Activated T-helper 1 cell treated with anti-CD3 and anti-CD28 coated beads, Interleukin-2, amount 50 U/mL, for 16 hours (primary cell): Measurements from ENCODE around the gene NEK11.
"Not testable (repeated sequence)": the region's sequence is repeated elsewhere in the genome, so short reads cannot be mapped to it uniquely, and the experiment has no call there.

Source experiments
- DNase-seq, 2 donors: peaks; one replicate each; pipeline ENCODE4 v3.0.0-alpha.2; 2020; ENCODE audit warnings: low read depth in 1 of 2, low spot score in 1 of 2

The NEK11 gene

GRCh38 chr3:131284302-131284701 is 257.6 kb downstream of the NEK11 start:
- DNase-seq = no peak

GRCh38 chr3:131285456-131285855 is 258.8 kb downstream of the NEK11 start:
- DNase-seq = no peak

GRCh38 chr3:131299836-131300235 is 273.2 kb downstream of the NEK11 start:
- DNase-seq = no peak

DNA sequence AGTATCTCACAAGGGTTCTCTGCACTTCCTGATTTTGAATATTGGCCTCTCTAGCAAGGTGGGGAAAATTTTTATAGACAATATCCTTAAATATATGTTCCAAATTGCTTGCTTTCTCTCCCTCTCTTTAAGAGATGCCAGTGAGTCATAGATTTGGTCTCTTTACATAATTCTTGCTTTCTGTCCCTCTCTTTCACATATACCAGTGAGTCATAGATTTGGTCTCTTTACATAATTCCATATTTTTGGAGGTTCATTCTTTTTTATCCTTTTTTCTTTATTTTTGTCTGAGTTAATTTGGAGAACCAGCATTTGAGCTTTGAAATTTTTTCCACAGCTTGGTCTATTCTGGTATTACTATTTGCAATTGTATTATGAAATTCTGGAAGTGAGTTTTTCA is 277.2 kb downstream of the NEK11 start:
- no peak for DNase-seq

GRCh38 chr3:131304890-131305289 is 278.2 kb downstream of the NEK11 start:
- no peak for DNase-seq

DNA sequence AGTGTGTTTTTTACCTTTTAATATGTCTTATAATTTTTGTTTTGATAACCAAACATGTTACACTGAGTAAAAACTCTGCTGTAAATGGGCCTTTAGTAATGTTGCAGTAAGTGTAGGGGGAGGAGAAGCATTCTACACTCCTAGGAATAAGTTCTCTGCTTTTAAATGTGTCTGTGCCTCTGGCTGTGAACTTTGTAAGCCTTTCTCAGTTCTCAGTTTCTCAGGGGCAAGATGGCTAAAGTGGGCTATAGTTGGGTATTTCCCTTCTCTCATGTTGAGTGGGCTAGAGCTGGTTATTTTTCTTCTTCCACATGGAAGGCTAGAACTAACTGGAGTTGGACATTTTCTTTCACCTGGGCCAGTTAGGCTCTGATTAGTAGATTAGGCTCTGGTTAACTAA is 279.6 kb downstream of the NEK11 start:
- no peak for DNase-seq

- DNase-seq = no peak
These were observed 287.6 kb downstream of the NEK11 start for GRCh38 chr3:131314318-131314717.

DNA sequence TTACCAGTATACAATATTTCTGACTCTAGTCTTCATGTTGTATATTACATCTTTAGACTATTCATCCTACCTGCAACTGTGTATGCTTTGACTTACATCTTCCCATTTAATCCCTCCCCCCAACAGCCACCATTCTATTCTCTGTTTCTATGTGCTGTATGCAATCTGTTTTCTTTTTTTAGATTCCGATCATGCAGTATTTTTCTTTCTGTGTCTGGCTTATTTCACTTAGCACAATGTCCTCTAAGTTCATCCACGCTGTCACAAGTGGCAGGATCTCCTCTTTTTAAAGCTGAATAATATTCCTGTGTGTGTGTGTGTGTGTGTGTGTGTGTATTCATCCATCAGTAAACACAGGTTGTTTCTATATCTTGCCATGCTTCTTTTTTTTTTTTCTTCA is 288.5 kb downstream of the NEK11 start:
- no peak for DNase-seq

GRCh38 chr3:131317667-131318066 is 291.0 kb downstream of the NEK11 start:
- DNase-seq = no peak

GRCh38 chr3:131323014-131323413 is 296.3 kb downstream of the NEK11 start:
- no peak for DNase-seq

GRCh38 chr3:131323792-131324191 is 297.1 kb downstream of the NEK11 start:
- DNase-seq = no peak

GRCh38 chr3:131324923-131325322 is 298.2 kb downstream of the NEK11 start:
- no peak for DNase-seq

DNA sequence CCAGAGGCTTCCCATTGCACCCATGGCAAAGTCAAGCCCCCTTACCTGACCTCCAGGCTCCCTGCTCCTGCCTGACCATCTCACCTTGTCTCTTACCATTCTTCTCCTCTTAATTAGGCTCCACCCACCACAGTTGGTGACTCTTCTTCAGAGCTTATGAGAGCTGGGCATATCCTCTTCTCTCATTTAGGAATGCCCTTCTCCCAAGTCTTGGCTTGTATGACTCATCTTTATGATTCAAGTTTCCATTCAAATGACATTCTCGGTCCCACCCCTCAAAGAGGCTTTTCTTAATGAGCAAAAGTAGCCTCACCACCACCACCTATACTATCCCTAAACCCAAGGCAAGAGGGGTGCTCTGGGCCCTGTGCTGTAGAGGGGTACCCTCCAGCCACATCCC is 299.6 kb downstream of the NEK11 start:
- no peak for DNase-seq

DNA sequence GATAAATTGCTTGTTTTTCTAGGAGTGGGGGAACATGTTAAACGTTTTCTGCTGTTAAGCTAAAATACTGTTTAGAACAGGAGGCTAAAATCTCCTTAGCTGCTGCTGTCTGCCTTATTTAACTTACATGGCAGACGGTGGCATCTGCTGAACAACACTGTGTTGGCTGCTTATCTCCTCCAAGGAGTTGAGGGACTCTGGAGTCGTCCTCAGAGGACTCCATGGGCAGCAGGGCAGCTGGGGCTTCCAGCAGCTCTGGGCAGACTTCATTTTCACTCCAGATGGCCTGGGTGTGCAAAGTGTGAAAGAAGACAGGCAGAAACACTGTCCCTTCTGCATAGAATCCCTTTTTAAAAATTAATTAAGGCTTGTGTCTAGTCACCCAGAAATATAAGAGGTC is 302.0 kb downstream of the NEK11 start:
- DNase-seq = no peak

DNA sequence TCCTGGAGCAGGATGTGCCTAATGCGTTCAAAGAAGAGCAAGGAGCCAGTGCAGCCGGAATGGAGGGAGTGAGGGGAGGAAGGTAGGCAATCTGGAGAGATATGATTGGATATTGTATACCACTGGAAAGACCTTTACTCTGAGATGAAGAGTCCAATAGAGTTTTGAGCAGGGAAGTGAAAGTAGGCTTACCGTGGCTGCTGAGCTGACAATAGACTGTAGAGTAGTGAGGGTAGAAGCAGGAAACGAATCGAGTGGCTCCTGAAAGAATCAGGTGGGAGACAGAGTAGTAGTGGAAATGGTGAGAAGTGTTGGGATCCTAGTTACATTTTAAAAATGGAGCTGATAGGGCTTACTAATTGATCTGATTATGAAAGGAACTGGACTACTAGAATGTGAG is 303.1 kb downstream of the NEK11 start:
- DNase-seq = no peak

- not testable (repeated sequence) for DNase-seq
These were observed 304.9 kb downstream of the NEK11 start for GRCh38 chr3:131331456-131332085.

DNA sequence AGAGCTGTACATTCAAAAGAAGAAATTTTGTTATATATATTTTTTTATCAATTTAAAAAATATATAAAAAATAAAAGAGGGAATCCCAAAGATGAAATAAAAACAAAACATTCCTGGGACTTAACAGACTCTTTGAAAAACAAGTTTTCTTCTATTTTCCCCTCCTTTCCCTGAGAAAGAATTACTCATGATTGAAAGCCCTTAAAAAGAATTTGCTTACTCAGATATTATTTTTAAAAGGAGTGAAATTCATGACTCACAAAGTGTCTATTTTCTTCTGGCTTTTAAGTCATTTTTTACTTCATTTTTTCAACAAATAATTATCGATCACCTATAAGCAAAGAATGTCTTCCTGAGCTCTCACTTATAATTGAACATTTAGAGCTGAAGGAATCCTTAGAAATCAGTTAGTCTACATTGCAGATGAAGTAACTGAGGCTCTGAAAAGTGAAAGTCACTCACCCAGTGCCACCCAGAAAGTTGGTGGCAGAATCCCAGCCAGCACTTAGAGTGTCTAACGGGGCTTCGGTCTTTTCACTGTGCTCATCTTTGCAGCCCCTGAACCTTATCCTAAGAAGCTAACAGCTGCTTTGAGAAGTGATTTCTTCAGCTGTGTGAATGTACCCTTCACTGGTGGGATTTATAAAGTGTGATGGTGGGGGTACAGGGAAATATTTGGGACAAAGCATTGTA is 312.4 kb downstream of the NEK11 start:
- no peak for DNase-seq

GRCh38 chr3:131341761-131342160 is 315.1 kb downstream of the NEK11 start:
- no peak for DNase-seq

DNA sequence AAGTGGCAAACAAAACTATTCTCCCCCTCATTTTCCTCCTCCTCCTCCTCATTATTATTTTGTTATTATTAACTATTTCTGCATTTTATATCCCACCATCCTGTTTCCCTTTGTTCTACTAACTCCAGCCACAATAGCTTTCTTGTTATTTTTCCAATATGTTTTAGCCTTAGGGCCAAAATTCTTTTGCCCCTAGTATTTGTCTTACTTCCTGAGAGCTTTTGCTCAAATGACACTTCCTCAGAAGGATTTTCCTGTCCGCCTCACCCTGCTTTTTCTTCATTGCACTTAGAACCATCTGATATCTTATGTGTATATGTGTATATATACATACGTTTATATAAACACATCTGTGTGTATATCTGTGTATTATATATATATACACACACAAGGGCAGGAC is 322.2 kb downstream of the NEK11 start:
- no peak for DNase-seq

DNA sequence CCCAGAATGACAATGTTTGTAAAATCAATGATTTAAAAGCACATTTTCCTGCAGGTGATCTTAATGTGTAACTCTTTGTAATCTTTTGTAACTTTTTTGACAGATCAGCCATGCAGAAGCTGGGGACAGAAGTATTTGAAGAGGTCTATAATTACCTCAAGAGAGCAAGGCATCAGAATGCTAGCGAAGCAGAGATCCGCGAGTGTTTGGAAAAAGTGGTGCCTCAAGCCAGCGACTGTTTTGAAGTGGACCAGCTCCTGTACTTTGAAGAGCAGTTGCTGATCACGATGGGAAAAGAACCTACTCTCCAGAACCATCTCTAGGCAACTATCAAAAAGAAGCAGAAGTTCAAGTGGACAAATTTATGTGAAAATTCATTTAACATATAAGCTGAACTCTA is 322.8 kb downstream of the NEK11 start:
- no peak for DNase-seq

GRCh38 chr3:131349946-131350347 is 323.3 kb downstream of the NEK11 start:
- DNase-seq = no peak

DNA sequence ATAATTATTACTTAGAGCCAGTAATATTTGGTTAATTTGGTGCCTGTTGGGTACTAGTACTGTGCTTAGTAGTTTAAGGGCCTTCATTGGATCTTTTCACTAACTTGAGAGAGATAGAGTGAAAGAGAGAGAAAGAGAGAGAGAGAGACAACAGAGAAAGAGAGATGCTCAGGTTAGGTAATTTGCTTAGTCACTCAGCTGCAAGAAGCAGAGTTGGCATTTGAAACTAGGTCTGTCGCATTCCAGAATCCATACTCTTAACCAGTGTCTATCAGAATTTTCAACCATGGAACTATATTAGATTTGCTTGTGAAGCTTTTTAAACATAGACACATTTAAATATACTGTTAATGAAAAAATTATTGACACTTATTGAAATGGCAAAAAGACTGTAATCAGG is 323.8 kb downstream of the NEK11 start:
- no peak for DNase-seq
